Naive B cell (primary cell): ENCODE data around the gene BCL7B. TPM values are rescaled to one million over a fixed set of nuclear protein-coding genes. Genes with fewer than 3 reads are reported as not detected.
"Not testable (repeated sequence)": the region's sequence is repeated elsewhere in the genome, so short reads cannot be mapped to it uniquely, and the experiment has no call there.

Experiments used
- ATAC-seq, 2 donors: fragments of 150-1000 bp; cut with Tn5 transposase; 2 replicates each; pipeline ENCODE4 v1.10.0; 2021; ENCODE audit warnings: low read depth in 2 of 2, mild to moderate bottlenecking in 2 of 2, moderate library complexity in 2 of 2
- DNase-seq: peaks from one replicate; pipeline ENCODE4 v3.0.0; 2022
- H3K27ac Mint-ChIP-seq, 6 donors: one replicate each; pipeline ENCODE4 v1.8.0; 2020 to 2022; ENCODE audit warnings: mild to moderate bottlenecking in 6 of 6, mixed read lengths in 6 of 6, moderate library complexity in 5 of 6, inconsistent platforms in 2 of 6
- H3K27me3 Mint-ChIP-seq, 3 donors: one replicate each; pipeline ENCODE4 v1.8.0; 2021 to 2022; ENCODE audit warnings: mixed read lengths in 3 of 3, mild to moderate bottlenecking in 1 of 3
- H3K36me3 Mint-ChIP-seq, 2 donors: one replicate each; pipeline ENCODE4 v1.8.0; 2020 to 2022; ENCODE audit warnings: mixed read lengths in 2 of 2, inconsistent platforms in 1 of 2, mild to moderate bottlenecking in 1 of 2
- H3K4me1 Mint-ChIP-seq, 3 donors: one replicate each; pipeline ENCODE4 v1.8.0; 2020 to 2022; ENCODE audit warnings: mixed read lengths in 3 of 3, inconsistent platforms in 1 of 3, mild to moderate bottlenecking in 1 of 3, moderate library complexity in 1 of 3
- H3K4me3 Mint-ChIP-seq, 8 donors: one replicate each; pipeline ENCODE4 v1.8.0; 2020 to 2022; ENCODE audit warnings: mild to moderate bottlenecking in 8 of 8, mixed read lengths in 8 of 8, moderate library complexity in 8 of 8, inconsistent platforms in 2 of 8
- H3K9me3 Mint-ChIP-seq, 7 donors: one replicate each; pipeline ENCODE4 v1.8.0; 2020 to 2022; ENCODE audit warnings: mixed read lengths in 7 of 7, mild to moderate bottlenecking in 5 of 7, inconsistent platforms in 2 of 7, moderate library complexity in 1 of 7
- polyA plus RNA-seq, 6 donors: library from polyadenylated mRNA; unstranded; fragments of 300-500 nt; fragmentation: Illumina TruSeq; gene quantifications; one replicate each; pipeline ENCODE4 v1.2.3, GENCODE V29; 2021; ENCODE audit warnings: low read depth in 6 of 6

Gene BCL7B
- polyA plus RNA-seq, 6 donors from 2014 or later, result 83.3 to 112 (median 88.9) TPM

GRCh38 chr7:73567140-73567539 is 9.7 kb upstream of the BCL7B start:
- no peak for ATAC-seq
- no peak for DNase-seq
- H3K36me3 Mint-ChIP-seq, result peaks cover 8 to 13% of the 10 kb centered on the region in 2 donors
- no peaks in the 10 kb centered on the region for H3K9me3 Mint-ChIP-seq
- H3K27me3 Mint-ChIP-seq, result peaks cover 0 to under 1% (median 0%) of the 10 kb centered on the region in 3 donors
- no peak overlapping the region for H3K27ac Mint-ChIP-seq
- peaks cover 7 to 22% (median 16%) of the 10 kb centered on the region in 3 donors for H3K4me1 Mint-ChIP-seq
- peak overlapping the region in 1 of 8 donors; percentile 60 for H3K4me3 Mint-ChIP-seq

- Mint-ChIP-seq H3K4me3 (peak overlapping the region; percentile 59 to 91 (median 84)), H3K27ac (peak overlapping the region in 4 of 6 donors; percentile 8 to 82 (median 53)), H3K4me1 (peaks cover 7 to 22% (median 16%) of the 10 kb centered on the region in 3 donors), H3K36me3 (peaks cover 8 to 13% of the 10 kb centered on the region in 2 donors)
- DNase-seq, H3K9me3 Mint-ChIP-seq, H3K27me3 Mint-ChIP-seq, ATAC-seq: not testable (repeated sequence)
Observed at GRCh38 chr7:73566431-73566830, 8.9 kb upstream of the BCL7B start.

GRCh38 chr7:73565675-73566340 is 8.3 kb upstream of the BCL7B start:
- ATAC-seq, result peak in 1 of 2 donors; percentile 41
- H3K36me3 Mint-ChIP-seq, result peaks cover 8 to 13% of the 10 kb centered on the region in 2 donors
- H3K9me3 Mint-ChIP-seq, result no peaks in the 10 kb centered on the region
- peaks cover 0 to 4% (median 0%) of the 10 kb centered on the region in 3 donors for H3K27me3 Mint-ChIP-seq
- peak overlapping the region; percentile 59 to 91 (median 84) for H3K4me3 Mint-ChIP-seq
- DNase-seq, result no peak
- H3K4me1 Mint-ChIP-seq, result peaks cover 7 to 22% (median 16%) of the 10 kb centered on the region in 3 donors
- H3K27ac Mint-ChIP-seq, result peak overlapping the region in 3 of 6 donors; percentile 33 to 70 (median 36)

GRCh38 chr7:73560109-73560835 is 2.8 kb upstream of the BCL7B start:
- DNase-seq (no peak), ATAC-seq (no peak)
- H3K4me3 Mint-ChIP-seq, result peak overlapping the region in 3 of 8 donors; percentile 46 to 79 (median 65)
- no peaks in the 10 kb centered on the region for H3K9me3 Mint-ChIP-seq
- H3K27me3 Mint-ChIP-seq, result peaks cover 0 to 4% (median 0%) of the 10 kb centered on the region in 3 donors
- H3K27ac Mint-ChIP-seq, result peak overlapping the region in 2 of 6 donors; percentile 29 to 79
- no peaks in the 10 kb centered on the region for H3K36me3 Mint-ChIP-seq
- peaks cover 16 to 26% (median 22%) of the 10 kb centered on the region in 3 donors for H3K4me1 Mint-ChIP-seq

GRCh38 chr7:73557108-73557396 is 438 bp downstream of the BCL7B start:
- ATAC-seq (peak; percentile 86 to 88), DNase-seq (peak; percentile 90)
- no peaks in the 10 kb centered on the region for H3K36me3 Mint-ChIP-seq
- H3K9me3 Mint-ChIP-seq, result no peaks in the 10 kb centered on the region
- H3K4me1 Mint-ChIP-seq, result peaks cover 17 to 33% (median 31%) of the 10 kb centered on the region in 3 donors
- H3K27me3 Mint-ChIP-seq, result peaks cover 0 to 3% (median 0%) of the 10 kb centered on the region in 3 donors
- H3K4me3 Mint-ChIP-seq, result peak overlapping the region; percentile 84 to 94 (median 92)
- peak overlapping the region; percentile 92 to 99 (median 96) for H3K27ac Mint-ChIP-seq

- ATAC-seq, result no peak
- Mint-ChIP-seq H3K4me1 (peaks cover 18 to 33% (median 31%) of the 10 kb centered on the region in 3 donors), H3K36me3 (no peaks in the 10 kb centered on the region), H3K27me3 (no peaks in the 10 kb centered on the region), H3K4me3 (peak overlapping the region; percentile 84 to 94 (median 92)), H3K9me3 (no peaks in the 10 kb centered on the region), H3K27ac (peak overlapping the region; percentile 91 to 98 (median 96))
- DNase-seq, result no peak
Observed at GRCh38 chr7:73556208-73557107, 1.0 kb downstream of the BCL7B start.

GRCh38 chr7:73555411-73555982 is 2.0 kb downstream of the BCL7B start:
- no peak for ATAC-seq
- Mint-ChIP-seq H3K27ac (peak overlapping the region; percentile 37 to 97 (median 88)), H3K36me3 (peaks cover 0 to 4% of the 10 kb centered on the region in 2 donors)

GRCh38 chr7:73550093-73550492 is 7.4 kb downstream of the BCL7B start:
- not testable (repeated sequence) for H3K9me3 Mint-ChIP-seq, H3K36me3 Mint-ChIP-seq, ATAC-seq, DNase-seq, H3K27me3 Mint-ChIP-seq, H3K4me3 Mint-ChIP-seq
- peak overlapping the region in 1 of 6 donors; percentile 45 for H3K27ac Mint-ChIP-seq
- H3K4me1 Mint-ChIP-seq, result peaks cover 22 to 32% (median 25%) of the 10 kb centered on the region in 3 donors

More at GRCh38 chr7:73555411-73555982, 2.0 kb downstream of the BCL7B start:
- H3K4me1 Mint-ChIP-seq, result peaks cover 18 to 33% (median 29%) of the 10 kb centered on the region in 3 donors
- no peak for DNase-seq
- no peaks in the 10 kb centered on the region for H3K9me3 Mint-ChIP-seq
- no peaks in the 10 kb centered on the region for H3K27me3 Mint-ChIP-seq
- H3K4me3 Mint-ChIP-seq, result peak overlapping the region; percentile 84 to 94 (median 92)

- Mint-ChIP-seq H3K4me1 (peaks cover 22 to 23% (median 22%) of the 10 kb centered on the region in 3 donors), H3K9me3 (no peaks in the 10 kb centered on the region), H3K27ac (peak overlapping the region in 2 of 6 donors; percentile 45 to 56), H3K36me3 (peaks cover 0 to 4% of the 10 kb centered on the region in 2 donors), H3K27me3 (no peaks in the 10 kb centered on the region), H3K4me3 (no peak overlapping the region)
- DNase-seq (no peak), ATAC-seq (no peak)
Observed at GRCh38 chr7:73549176-73549575, 8.3 kb downstream of the BCL7B start.

GRCh38 chr7:73547841-73548240 is 9.6 kb downstream of the BCL7B start:
- Mint-ChIP-seq H3K9me3 (no peaks in the 10 kb centered on the region), H3K27me3 (no peaks in the 10 kb centered on the region), H3K36me3 (peaks cover 0 to 4% of the 10 kb centered on the region in 2 donors), H3K4me1 (peaks cover 22 to 28% (median 22%) of the 10 kb centered on the region in 3 donors), H3K27ac (peak overlapping the region in 1 of 6 donors; percentile 11), H3K4me3 (no peak overlapping the region)
- ATAC-seq (no peak), DNase-seq (no peak)

- DNase-seq (no peak), ATAC-seq (no peak)
- peak overlapping the region in 1 of 6 donors; percentile 71 for H3K27ac Mint-ChIP-seq
- H3K4me3 Mint-ChIP-seq, result no peak overlapping the region
- H3K9me3 Mint-ChIP-seq, result no peaks in the 10 kb centered on the region
- H3K4me1 Mint-ChIP-seq, result peaks cover 20 to 32% (median 21%) of the 10 kb centered on the region in 3 donors
- H3K27me3 Mint-ChIP-seq, result no peaks in the 10 kb centered on the region
- peaks cover 8 to 14% of the 10 kb centered on the region in 2 donors for H3K36me3 Mint-ChIP-seq
Observed at GRCh38 chr7:73544678-73545077, 12.8 kb downstream of the BCL7B start.

GRCh38 chr7:73541722-73542121 is 15.8 kb downstream of the BCL7B start:
- H3K9me3 Mint-ChIP-seq, result no peaks in the 10 kb centered on the region
- ATAC-seq, result no peak
- H3K27me3 Mint-ChIP-seq, result no peaks in the 10 kb centered on the region
- H3K4me3 Mint-ChIP-seq, result peak overlapping the region in 1 of 8 donors; percentile 19
- no peak for DNase-seq
- H3K4me1 Mint-ChIP-seq, result peaks cover 12 to 15% (median 13%) of the 10 kb centered on the region in 3 donors
- H3K27ac Mint-ChIP-seq, result peak overlapping the region in 3 of 6 donors; percentile 32 to 64 (median 61)
- peaks cover 13 to 21% of the 10 kb centered on the region in 2 donors for H3K36me3 Mint-ChIP-seq
